Bronchial epithelial cell (primary cell): ENCODE measurements around the gene IFT27. TPM values are rescaled to one million over a fixed set of nuclear protein-coding genes. Genes with fewer than 3 reads are reported as not detected.

Source experiments
- DNase-seq: peaks from one replicate; pipeline ENCODE4 v3.0.0-alpha.2; 2010; ENCODE audit warnings: low read depth
- FAIRE-seq: peaks from 2 replicates; lab custom pipeline; 2011; peaks lifted over from hg19 to GRCh38; lab: Jason Lieb, UNC
- H3K27me3 ChIP-seq: 2 replicates; pipeline ENCODE4 v1.5.1; 2011; ENCODE audit warnings: low read length; ENCODE audit not compliant: control insufficient read depth, insufficient read depth
- H3K36me3 ChIP-seq: 2 replicates; pipeline ENCODE4 v1.5.1; 2011; ENCODE audit warnings: low read length; ENCODE audit not compliant: control insufficient read depth, insufficient read depth
- H3K4me3 ChIP-seq: 2 replicates; pipeline ENCODE4 v1.5.1; 2011; ENCODE audit warnings: mild to moderate bottlenecking, low read depth, low read length, control low read depth
- total RNA-seq: library from RNA; depleted of rRNA; stranded (reverse); fragments of >200 nt; gene quantifications from 2 replicates; pipeline ENCODE4 v1.2.1, GENCODE V29; 2014
- TF ChIP-seq, protein P1 (sequence below): IDR thresholded peaks from 2 replicates; pipeline ENCODE4 v1.5.1; 2011; ENCODE audit warnings: mild to moderate bottlenecking, moderate library complexity, low read length, control low read depth, inconsistent platforms; ENCODE audit not compliant: insufficient read depth, severe bottlenecking

Gene IFT27
- total RNA-seq, 1 donor from 2014 or later, result 10.8 TPM

DNA sequence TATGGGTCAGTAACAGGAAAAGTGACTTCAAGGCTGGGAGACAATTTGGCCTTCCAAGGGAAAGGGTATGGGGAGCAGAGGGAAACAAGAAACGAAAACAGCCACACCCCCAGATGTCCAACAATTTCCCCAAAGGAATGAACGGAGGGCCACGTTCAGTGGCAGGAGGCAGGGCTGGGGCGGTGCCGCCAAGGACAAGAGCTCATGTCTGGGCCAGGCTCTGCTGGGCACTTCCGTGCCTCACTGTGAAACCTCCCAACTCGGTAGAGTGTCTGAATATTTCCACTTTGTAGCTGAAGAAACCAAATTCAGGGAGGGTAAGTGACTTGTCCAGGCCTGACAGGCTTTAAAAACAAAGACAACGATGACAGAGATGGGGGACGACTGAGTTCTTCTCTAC, 11.9 kb downstream of the IFT27 start:
- H3K27me3 ChIP-seq, result no peaks in the 10 kb centered on the region
- FAIRE-seq (no peak), DNase-seq (no peak)
- H3K4me3 ChIP-seq, result no peak overlapping the region
- TF ChIP-seq, protein P1, sequence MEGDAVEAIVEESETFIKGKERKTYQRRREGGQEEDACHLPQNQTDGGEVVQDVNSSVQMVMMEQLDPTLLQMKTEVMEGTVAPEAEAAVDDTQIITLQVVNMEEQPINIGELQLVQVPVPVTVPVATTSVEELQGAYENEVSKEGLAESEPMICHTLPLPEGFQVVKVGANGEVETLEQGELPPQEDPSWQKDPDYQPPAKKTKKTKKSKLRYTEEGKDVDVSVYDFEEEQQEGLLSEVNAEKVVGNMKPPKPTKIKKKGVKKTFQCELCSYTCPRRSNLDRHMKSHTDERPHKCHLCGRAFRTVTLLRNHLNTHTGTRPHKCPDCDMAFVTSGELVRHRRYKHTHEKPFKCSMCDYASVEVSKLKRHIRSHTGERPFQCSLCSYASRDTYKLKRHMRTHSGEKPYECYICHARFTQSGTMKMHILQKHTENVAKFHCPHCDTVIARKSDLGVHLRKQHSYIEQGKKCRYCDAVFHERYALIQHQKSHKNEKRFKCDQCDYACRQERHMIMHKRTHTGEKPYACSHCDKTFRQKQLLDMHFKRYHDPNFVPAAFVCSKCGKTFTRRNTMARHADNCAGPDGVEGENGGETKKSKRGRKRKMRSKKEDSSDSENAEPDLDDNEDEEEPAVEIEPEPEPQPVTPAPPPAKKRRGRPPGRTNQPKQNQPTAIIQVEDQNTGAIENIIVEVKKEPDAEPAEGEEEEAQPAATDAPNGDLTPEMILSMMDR, result no peak
- no peaks in the 10 kb centered on the region for H3K36me3 ChIP-seq

DNA sequence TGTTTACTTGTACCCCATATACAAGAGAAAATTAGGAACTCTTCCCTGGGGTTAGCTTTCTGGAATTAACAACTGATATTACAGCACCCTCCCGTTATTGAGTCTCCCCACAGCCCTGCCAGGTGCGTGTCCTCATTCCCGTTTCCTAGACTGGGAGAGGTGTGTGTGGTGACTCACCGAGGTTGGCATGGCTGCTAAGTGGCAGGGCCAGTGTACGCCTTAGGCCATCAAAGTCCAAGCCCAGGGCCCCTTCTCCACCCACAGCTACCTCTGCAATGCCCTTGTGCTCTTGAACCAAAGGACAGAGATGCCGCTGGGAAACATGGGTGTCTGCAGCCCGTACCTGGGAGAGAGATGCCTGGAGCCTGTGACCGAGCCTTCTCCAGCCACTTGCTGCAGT, 12.3 kb downstream of the IFT27 start:
- Histone ChIP-seq H3K36me3 (no peaks in the 10 kb centered on the region), H3K4me3 (no peak overlapping the region), H3K27me3 (no peaks in the 10 kb centered on the region)
- TF ChIP-seq, protein P1, result no peak
- DNase-seq (peak; percentile 68), FAIRE-seq (no peak)

DNA sequence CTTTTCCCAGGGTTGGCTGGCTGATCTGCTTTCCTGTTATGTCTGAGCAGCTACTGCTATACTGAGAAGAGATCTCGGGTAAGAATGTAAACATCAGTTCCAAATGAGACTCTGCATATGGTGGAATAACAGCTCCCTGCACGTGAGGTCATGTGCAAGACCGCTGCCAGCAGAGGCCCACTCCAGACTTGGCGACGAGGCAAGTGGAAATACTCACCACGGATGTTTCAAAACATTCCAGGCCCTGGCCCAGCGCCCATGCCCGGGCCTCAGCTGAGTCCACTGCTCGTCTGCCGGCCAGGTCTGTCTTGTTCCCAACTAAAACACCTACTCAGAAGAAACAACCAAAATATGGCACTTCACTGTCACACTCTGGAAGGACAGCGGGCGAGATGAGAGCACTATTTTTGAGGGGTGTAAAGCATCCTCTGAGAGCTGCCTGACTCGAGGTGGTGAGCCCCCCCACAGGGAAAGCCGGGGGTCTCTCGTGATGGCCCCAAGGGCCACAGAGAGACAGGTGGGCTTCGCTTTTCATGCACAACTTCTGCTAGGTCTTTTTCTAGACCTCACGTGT, 13.1 kb downstream of the IFT27 start:
- TF ChIP-seq, protein P1, result no peak
- Histone ChIP-seq H3K27me3 (no peaks in the 10 kb centered on the region), H3K36me3 (no peaks in the 10 kb centered on the region), H3K4me3 (no peak overlapping the region)
- FAIRE-seq (no peak), DNase-seq (no peak)

DNA sequence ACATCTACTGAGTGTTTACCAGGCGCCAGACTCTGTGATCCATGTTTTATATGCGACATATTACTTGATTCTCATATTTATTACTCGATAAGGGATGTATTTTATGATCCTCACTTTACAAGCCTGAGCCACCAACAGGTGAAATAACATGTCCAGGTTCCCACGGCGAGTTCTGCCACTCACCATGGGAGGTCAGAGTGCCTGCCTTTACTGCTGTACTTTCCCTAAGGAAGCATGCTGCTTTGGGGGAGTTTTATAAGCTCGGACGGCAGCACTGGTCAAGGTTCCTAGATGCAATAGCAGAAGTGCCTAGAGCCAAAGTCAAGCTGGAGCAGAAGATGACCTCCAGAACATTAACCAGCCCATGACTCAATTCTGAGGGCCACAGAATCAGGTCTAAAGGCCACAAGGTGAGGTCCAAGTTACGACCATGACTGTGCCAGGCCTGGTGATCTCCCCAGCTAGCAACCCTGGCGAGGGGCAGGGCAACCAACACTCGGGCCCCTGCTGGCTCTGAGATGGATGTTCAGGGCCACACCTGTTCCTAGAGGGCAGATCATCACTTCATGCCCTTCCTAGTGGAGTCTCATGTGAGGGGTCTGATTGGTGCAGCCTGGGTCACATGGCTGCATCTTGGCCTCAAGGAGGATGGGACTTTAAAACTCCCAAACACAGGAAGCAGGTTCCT, 14.2 kb downstream of the IFT27 start:
- H3K4me3 ChIP-seq, result no peak overlapping the region
- FAIRE-seq, result no peak
- no peak for DNase-seq
- H3K36me3 ChIP-seq, result no peaks in the 10 kb centered on the region
- no peaks in the 10 kb centered on the region for H3K27me3 ChIP-seq
- TF ChIP-seq, protein P1, result no peak

DNA sequence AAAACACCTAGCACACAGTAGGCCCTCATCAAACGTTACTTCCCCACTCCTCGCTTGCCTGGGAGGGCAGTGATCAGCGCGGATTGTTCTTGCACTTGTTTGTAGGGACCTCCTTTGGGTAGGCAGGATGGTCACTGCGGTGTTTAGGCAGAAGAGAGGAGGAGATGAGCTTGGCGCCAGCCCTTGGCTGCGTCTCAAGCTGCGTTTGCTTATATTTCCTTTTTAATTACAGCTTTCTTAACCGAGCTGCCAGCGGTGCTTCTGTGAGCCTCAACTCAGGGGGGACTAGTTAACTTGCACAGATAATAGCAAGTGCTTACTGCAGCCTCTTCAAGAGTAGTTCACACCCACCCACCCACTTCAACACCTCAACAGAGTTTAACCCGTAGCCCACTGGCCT, 15.1 kb downstream of the IFT27 start:
- H3K4me3 ChIP-seq, result no peak overlapping the region

More for the DNA sequence above, 15.1 kb downstream of the IFT27 start:
- DNase-seq, result no peak
- H3K27me3 ChIP-seq, result no peaks in the 10 kb centered on the region
- FAIRE-seq, result no peak
- TF ChIP-seq, protein P1, result no peak
- H3K36me3 ChIP-seq, result no peaks in the 10 kb centered on the region
